K562 (cell line): ENCODE results near the gene STK4. TPM values are rescaled to one million over a fixed set of nuclear protein-coding genes. Genes with fewer than 3 reads are reported as not detected.

Experiments used
- ATAC-seq: fragments of 200-7000 bp; cut with Tn5 transposase; 3 replicates; pipeline ENCODE4 v1.9.1; 2020; ENCODE audit warnings: moderate library complexity
- BruUV-seq: library from RNA; stranded (reverse); fragments of 400-500 nt; replicated peaks from 2 replicates; lab custom pipeline; 2021; lab: Mats Ljungman, UMichigan
- CTCF ChIA-PET: fragments of 300-600 bp; formaldehyde crosslinking; extraction: SDS; loops from one replicate; lab custom pipeline; 2021; ENCODE audit warnings: low intra/inter-chr PET ratio; lab: Yijun Ruan, JAX
- POLR2A ChIA-PET: fragments of 300-600, 350-650 bp; sonication (Branson Sonifier 250); formaldehyde crosslinking; extraction: SDS; loops from one replicate; lab custom pipeline; 2021; ENCODE audit warnings: antibody characterized with exemption, inconsistent platforms; lab: Yijun Ruan, JAX
- DNase-seq, 4 experiments: peaks; one replicate each; pipeline versions ENCODE4 v3.0.0 to v3.0.0-alpha.2; 2011 to 2018; ENCODE audit warnings: low spot score in 3 of 4, mixed read lengths in 3 of 4; ENCODE audit errors: extremely low read depth in 1 of 4
- FAIRE-seq: peaks from 2 replicates; lab custom pipeline; 2011; peaks lifted over from hg19 to GRCh38; lab: Jason Lieb, UNC
- H2AFZ ChIP-seq: 2 replicates; pipeline ENCODE4 v1.6.0; 2011; ENCODE audit warnings: low read depth, low read length, control low read depth, inconsistent platforms
- H3K27ac ChIP-seq: fragments of 200-600 bp; 3 replicates; pipeline ENCODE4 v1.8.0; 2011; ENCODE audit warnings: low read depth, mild to moderate bottlenecking, control low read depth, inconsistent platforms, low read length, moderate library complexity, mixed read lengths; ENCODE audit errors: extremely low read depth
- H3K27me3 ChIP-seq, 2 experiments: fragments of 300-600 bp in 1 of 2; 2 replicates in 1 of 2; 3 replicates in 1 of 2; pipeline versions ENCODE4 v1.6.0 to v1.8.0; 2011; ENCODE audit warnings: inconsistent platforms in 2 of 2, low read length in 2 of 2, mild to moderate bottlenecking in 1 of 2, mixed read lengths in 1 of 2, moderate library complexity in 1 of 2; ENCODE audit not compliant: control insufficient read depth in 2 of 2, insufficient read depth in 2 of 2
- H3K36me3 ChIP-seq: fragments of 300-600 bp; 3 replicates; pipeline ENCODE4 v1.8.0; 2011; ENCODE audit warnings: mild to moderate bottlenecking, low read length, inconsistent platforms; ENCODE audit not compliant: control insufficient read depth, insufficient read depth
- H3K4me1 ChIP-seq, 2 experiments: fragments of 200-600 bp in 1 of 2; replicated peaks in 1 of 2; 2 replicates in 1 of 2; 3 replicates in 1 of 2; pipeline versions ENCODE4 v1.5.1 to v1.8.0; 2011; ENCODE audit warnings: inconsistent platforms in 2 of 2, low read length in 2 of 2, mild to moderate bottlenecking in 1 of 2, mixed read lengths in 1 of 2, moderate library complexity in 1 of 2; ENCODE audit not compliant: control insufficient read depth in 2 of 2, insufficient read depth in 2 of 2
- H3K4me2 ChIP-seq: 2 replicates; pipeline ENCODE4 v1.6.1; 2011; ENCODE audit warnings: low read length, control low read depth, inconsistent platforms, mixed read lengths; ENCODE audit not compliant: insufficient read depth
- H3K4me3 ChIP-seq: fragments of 200-600 bp; sonication (generic), shearing (Covaris generic); 2 replicates; pipeline ENCODE4 v1.5.1; 2016; ENCODE audit warnings: control low read depth, inconsistent platforms
- H3K79me2 ChIP-seq: fragments of 200-600 bp; 3 replicates; pipeline ENCODE4 v1.8.0; 2011; ENCODE audit warnings: low read length, inconsistent platforms; ENCODE audit not compliant: control insufficient read depth, insufficient read depth
- H3K9ac ChIP-seq, 2 experiments: 2 replicates each; pipeline versions ENCODE4 v1.6.0 to v1.6.1; 2011; ENCODE audit warnings: low read depth in 2 of 2, low read length in 2 of 2, control low read depth in 1 of 2, inconsistent platforms in 1 of 2, mild to moderate bottlenecking in 1 of 2, mixed read lengths in 1 of 2; ENCODE audit not compliant: insufficient read depth in 1 of 2
- H3K9me1 ChIP-seq: one replicate; pipeline ENCODE4 v1.6.0; 2011; ENCODE audit warnings: inconsistent platforms, mild to moderate bottlenecking, low read length, moderate library complexity; ENCODE audit not compliant: control insufficient read depth, insufficient read depth
- H3K9me3 ChIP-seq: replicated peaks from 2 replicates; pipeline ENCODE4 v1.5.1; 2011; ENCODE audit warnings: low read depth, low read length, inconsistent platforms; ENCODE audit not compliant: control insufficient read depth, insufficient read depth
- H4K20me1 ChIP-seq: replicated peaks from 2 replicates; pipeline ENCODE4 v1.6.1; 2011; ENCODE audit warnings: low read length, inconsistent platforms, mixed read lengths; ENCODE audit not compliant: control insufficient read depth, insufficient read depth
- DPF2 ChIP-seq: fragments of 450-650 bp; IDR thresholded peaks from 2 replicates; pipeline ENCODE4 v1.6.1; 2016
- ETV1 ChIP-seq: fragments of 450-650 bp; conservative IDR thresholded peaks from 2 replicates; pipeline ENCODE4 v1.6.1; 2016; ENCODE audit warnings: missing genetic modification characterization, control low read depth, low read depth, missing compliant biosample characterization
- FOSL1 ChIP-seq: fragments of 200-800 bp; sonication (Bioruptor generic); conservative IDR thresholded peaks from 2 replicates; pipeline ENCODE4 v1.6.1; 2016; ENCODE audit warnings: missing genetic modification characterization, missing compliant biosample characterization
- HMG20A ChIP-seq: fragments of 450-650 bp; formaldehyde crosslinking; conservative IDR thresholded peaks from 2 replicates; pipeline ENCODE4 v1.4.0; 2020; ENCODE audit warnings: mild to moderate bottlenecking, mixed read lengths
- HMG20B ChIP-seq: fragments of 250-450 bp; sonication (Bioruptor Pico); IDR thresholded peaks from 2 replicates; pipeline ENCODE4 v1.5.0; 2021; ENCODE audit warnings: mild to moderate bottlenecking
- HNRNPUL1 ChIP-seq: fragments of 200-400 bp; formaldehyde crosslinking; IDR thresholded peaks from 2 replicates; pipeline ENCODE4 v1.6.1; 2017; ENCODE audit warnings: low read length
- SMAD1 ChIP-seq: fragments of 150-350 bp; IDR thresholded peaks from 2 replicates; pipeline ENCODE4 v1.6.1; 2014; ENCODE audit warnings: low read length, low read depth; ENCODE audit not compliant: partially characterized antibody
- ZNF589 ChIP-seq: fragments of 200-800 bp; sonication (Bioruptor generic); IDR thresholded peaks from 2 replicates; pipeline ENCODE4 v1.6.1; 2016; ENCODE audit warnings: low read depth, missing genetic modification characterization, missing compliant biosample characterization
- ZNF695 ChIP-seq: fragments of 450-650 bp; formaldehyde crosslinking; IDR thresholded peaks from 2 replicates; pipeline ENCODE4 v1.4.0; 2020; ENCODE audit warnings: mild to moderate bottlenecking, moderate library complexity
- in situ Hi-C: fragments of 300-500 bp; cut with MboI; formaldehyde crosslinking; loops from 4 replicates; pipeline ENCODE4 v1.15.0; 2018; ENCODE audit warnings: inconsistent platforms, mixed read lengths
- intact Hi-C: fragments of 100-400 bp; cut with micrococcal nuclease; formaldehyde crosslinking; loops from 2 replicates; pipeline ENCODE4 v1.14.2; 2022
- polyA plus RNA-seq, 8 experiments: library from polyadenylated mRNA; depleted of rRNA in 4 of 8; stranded (reverse) in 5 of 8; unstranded in 3 of 8; fragments of >200 nt; fragmentation: Nextera tagmentation in 2 of 8; fragmentation: Illumina TruSeq in 1 of 8; extraction: Ambion mirVana in 2 of 8; extraction: Trizol in 1 of 8; gene quantifications; 2 replicates each; pipeline versions ENCODE4 v1.2.1 to v1.2.3, GENCODE V29; 2011 to 2014; ENCODE audit warnings: inconsistent platforms in 1 of 8, missing spikeins in 1 of 8
- total RNA-seq, 7 experiments: library from RNA; depleted of rRNA in 6 of 7; stranded (reverse); fragments of >200 nt in 6 of 7; fragmentation: Illumina TruSeq in 2 of 7; extraction: Trizol in 2 of 7; gene quantifications; 2 replicates each; pipeline versions ENCODE4 v1.2.1 to v1.2.3, GENCODE V29; 2011 to 2021; ENCODE audit warnings: low replicate concordance in 1 of 7
- TF ChIP-seq, protein P1 (sequence below), 2 experiments: fragments of 450-650 bp; IDR thresholded peaks; 2 replicates each; pipeline ENCODE4 v1.6.1; 2016; ENCODE audit warnings: mild to moderate bottlenecking in 2 of 2, borderline replicate concordance in 1 of 2, low read depth in 1 of 2, moderate library complexity in 1 of 2
- TF ChIP-seq, protein P2 (sequence below): sonication (generic); formaldehyde crosslinking; IDR thresholded peaks from 2 replicates; pipeline ENCODE4 v1.8.1; 2023; ENCODE audit warnings: mild to moderate bottlenecking, missing genetic modification reagents
- TF ChIP-seq, protein P3 (sequence below), 2 experiments: fragments of 450-650 bp in 1 of 2; sonication (generic) in 1 of 2; formaldehyde crosslinking; conservative IDR thresholded peaks; 2 replicates each; pipeline versions ENCODE4 v1.4.0 to v1.8.1; 2020 to 2022; ENCODE audit warnings: mild to moderate bottlenecking in 1 of 2, missing genetic modification reagents in 1 of 2

STK4 gene
- total and polyA plus RNA-seq, 9 of the 15 experiments (the other 6 are each of a cell fraction or from before 2014, with no cell fraction given): 11.9 to 30.6 (median 22.2) TPM

- ChIA-PET POLR2A (no interaction called here), CTCF (no interaction called here)
- Histone ChIP-seq H3K9ac (no peak overlapping the region), H3K27me3 (no peaks in the 10 kb centered on the region), H4K20me1 (0 out of 2 replicates have a peak, but pooled peaks cover 3% of the 10 kb centered on the region), H3K79me2 (no peaks in the 10 kb centered on the region), H3K4me3 (no peak overlapping the region), H3K27ac (no peak overlapping the region), H3K9me1 (no peaks in the 10 kb centered on the region), H3K36me3 (peaks cover 32% of the 10 kb centered on the region; the same call in 2 of the 3 replicates), H3K9me3 (no peaks in the 10 kb centered on the region), H2AFZ (no peak overlapping the region), H3K4me1 (no peaks in the 10 kb centered on the region), H3K4me2 (no peak overlapping the region)
- FAIRE-seq (no peak), ATAC-seq (no peak), DNase-seq (no peak)
- intact Hi-C loops (no loop called here), in situ Hi-C loops (no loop called here)
- no TSS peak for BruUV-seq
- TF ChIP-seq HMG20A (CRISPR knock-in tag): no peak
- TF ChIP-seq SMAD1: no peak
- TF ChIP-seq FOSL1 (tag): no peak
- TF ChIP-seq, protein P1, sequence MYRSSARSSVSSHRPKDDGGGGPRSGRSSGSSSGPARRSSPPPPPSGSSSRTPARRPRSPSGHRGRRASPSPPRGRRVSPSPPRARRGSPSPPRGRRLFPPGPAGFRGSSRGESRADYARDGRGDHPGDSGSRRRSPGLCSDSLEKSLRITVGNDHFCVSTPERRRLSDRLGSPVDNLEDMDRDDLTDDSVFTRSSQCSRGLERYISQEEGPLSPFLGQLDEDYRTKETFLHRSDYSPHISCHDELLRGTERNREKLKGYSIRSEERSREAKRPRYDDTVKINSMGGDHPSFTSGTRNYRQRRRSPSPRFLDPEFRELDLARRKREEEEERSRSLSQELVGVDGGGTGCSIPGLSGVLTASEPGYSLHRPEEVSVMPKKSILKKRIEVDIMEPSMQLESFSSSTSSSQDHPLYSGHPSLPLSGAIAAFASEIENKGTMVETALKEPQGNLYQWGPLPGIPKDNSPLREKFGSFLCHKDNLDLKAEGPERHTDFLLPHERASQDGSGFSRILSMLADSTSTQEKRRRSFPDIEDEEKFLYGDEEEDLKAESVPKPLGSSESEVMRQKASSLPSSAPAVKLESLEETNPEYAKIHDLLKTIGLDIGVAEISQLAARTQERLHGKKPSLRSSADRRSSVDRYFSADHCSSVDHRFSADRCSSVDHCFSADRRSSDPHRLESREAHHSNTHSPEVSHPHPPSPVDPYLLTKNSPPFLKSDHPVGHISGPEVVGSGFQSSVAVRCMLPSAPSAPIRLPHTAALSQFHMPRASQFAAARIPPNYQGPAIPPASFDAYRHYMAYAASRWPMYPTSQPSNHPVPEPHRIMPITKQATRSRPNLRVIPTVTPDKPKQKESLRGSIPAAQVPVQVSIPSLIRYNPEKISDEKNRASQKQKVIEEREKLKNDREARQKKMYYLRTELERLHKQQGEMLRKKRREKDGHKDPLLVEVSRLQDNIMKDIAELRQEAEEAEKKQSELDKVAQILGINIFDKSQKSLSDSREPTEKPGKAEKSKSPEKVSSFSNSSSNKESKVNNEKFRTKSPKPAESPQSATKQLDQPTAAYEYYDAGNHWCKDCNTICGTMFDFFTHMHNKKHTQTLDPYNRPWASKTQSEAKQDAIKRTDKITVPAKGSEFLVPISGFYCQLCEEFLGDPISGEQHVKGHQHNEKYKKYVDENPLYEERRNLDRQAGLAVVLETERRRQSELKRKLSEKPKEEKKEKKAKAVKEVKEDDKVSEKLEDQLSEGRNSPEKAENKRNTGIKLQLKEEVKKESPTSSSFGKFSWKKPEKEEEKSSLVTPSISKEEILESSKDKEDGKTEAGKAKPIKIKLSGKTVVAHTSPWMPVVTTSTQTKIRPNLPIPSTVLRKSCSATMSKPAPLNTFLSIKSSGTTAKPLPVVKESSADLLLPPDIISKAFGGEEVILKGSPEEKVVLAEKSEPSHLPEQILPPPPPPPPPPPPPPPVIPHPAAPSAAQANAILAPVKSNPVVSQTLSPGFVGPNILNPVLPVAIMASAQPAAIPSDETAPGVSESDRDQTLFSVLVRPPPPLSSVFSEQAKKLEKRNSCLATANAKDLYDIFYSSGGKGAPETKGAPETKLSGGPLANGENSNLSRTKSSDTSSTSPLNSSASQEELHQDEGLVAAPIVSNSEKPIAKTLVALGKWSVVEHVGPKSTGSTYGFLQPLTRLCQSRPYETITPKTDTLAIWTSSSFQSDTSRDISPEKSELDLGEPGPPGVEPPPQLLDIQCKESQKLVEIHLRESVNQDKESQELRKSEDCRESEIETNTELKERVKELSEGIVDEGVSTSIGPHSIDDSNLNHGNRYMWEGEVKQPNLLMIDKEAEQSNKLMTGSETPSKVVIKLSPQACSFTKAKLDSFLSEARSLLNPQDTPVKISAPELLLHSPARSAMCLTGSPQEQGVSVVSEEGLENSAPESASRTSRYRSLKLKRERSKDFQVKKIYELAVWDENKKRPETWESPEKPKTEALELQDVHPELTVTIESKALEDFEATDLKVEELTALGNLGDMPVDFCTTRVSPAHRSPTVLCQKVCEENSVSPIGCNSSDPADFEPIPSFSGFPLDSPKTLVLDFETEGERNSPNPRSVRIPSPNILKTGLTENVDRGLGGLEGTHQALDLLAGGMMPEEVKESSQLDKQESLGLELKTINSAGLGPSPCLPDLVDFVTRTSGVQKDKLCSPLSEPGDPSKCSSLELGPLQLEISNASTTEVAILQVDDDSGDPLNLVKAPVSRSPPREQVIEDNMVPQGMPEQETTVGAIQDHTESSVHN (IDR thresholded peaks at IDR 0.05; ENCODE audit: borderline replicate concordance in 1 of 2, low read depth in 1 of 2): no peak
- no peak for TF ChIP-seq ETV1
- no peak for TF ChIP-seq ZNF589 (CRISPR knock-in tag)
- TF ChIP-seq ZNF695: no peak
- TF ChIP-seq DPF2: no peak
- TF ChIP-seq, protein P2, sequence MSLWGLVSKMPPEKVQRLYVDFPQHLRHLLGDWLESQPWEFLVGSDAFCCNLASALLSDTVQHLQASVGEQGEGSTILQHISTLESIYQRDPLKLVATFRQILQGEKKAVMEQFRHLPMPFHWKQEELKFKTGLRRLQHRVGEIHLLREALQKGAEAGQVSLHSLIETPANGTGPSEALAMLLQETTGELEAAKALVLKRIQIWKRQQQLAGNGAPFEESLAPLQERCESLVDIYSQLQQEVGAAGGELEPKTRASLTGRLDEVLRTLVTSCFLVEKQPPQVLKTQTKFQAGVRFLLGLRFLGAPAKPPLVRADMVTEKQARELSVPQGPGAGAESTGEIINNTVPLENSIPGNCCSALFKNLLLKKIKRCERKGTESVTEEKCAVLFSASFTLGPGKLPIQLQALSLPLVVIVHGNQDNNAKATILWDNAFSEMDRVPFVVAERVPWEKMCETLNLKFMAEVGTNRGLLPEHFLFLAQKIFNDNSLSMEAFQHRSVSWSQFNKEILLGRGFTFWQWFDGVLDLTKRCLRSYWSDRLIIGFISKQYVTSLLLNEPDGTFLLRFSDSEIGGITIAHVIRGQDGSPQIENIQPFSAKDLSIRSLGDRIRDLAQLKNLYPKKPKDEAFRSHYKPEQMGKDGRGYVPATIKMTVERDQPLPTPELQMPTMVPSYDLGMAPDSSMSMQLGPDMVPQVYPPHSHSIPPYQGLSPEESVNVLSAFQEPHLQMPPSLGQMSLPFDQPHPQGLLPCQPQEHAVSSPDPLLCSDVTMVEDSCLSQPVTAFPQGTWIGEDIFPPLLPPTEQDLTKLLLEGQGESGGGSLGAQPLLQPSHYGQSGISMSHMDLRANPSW: no peak
- TF ChIP-seq HMG20B: no peak
- TF ChIP-seq, protein P3, sequence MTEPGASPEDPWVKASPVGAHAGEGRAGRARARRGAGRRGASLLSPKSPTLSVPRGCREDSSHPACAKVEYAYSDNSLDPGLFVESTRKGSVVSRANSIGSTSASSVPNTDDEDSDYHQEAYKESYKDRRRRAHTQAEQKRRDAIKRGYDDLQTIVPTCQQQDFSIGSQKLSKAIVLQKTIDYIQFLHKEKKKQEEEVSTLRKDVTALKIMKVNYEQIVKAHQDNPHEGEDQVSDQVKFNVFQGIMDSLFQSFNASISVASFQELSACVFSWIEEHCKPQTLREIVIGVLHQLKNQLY (CRISPR knock-in tag; conservative IDR thresholded peaks at IDR 0.05): no peak
- no peak for TF ChIP-seq HNRNPUL1
These were observed 51.5 kb downstream of the STK4 start for GRCh38 chr20:45017857-45018256.
